ENCODE measurements around the gene KIF3A.
A peak's percentile ranks its signal among the peaks of the same experiment; 100 is the strongest.

Gene KIF3A

GRCh38 chr5:132655821-132656773 lies 81.2 kb downstream of the KIF3A start:
- peak; percentile 71 for ATAC-seq

GRCh38 chr5:132653716-132654115 lies 83.6 kb downstream of the KIF3A start:
- no peak for TF ChIP-seq ZNF565 (CRISPR knock-in tag; conservative IDR thresholded peaks at IDR 0.05; ENCODE audit: low read depth)
- no peak for TF ChIP-seq BACH2 (CRISPR knock-in tag; IDR thresholded peaks at IDR 0.05; ENCODE audit: borderline replicate concordance)
- TF ChIP-seq ZNF8 (CRISPR knock-in tag; IDR thresholded peaks at IDR 0.05) = no peak
- TF ChIP-seq CSDC2 (CRISPR knock-in tag; IDR thresholded peaks at IDR 0.05) = no peak
- no peak for TF ChIP-seq CSRNP3 (CRISPR knock-in tag; IDR thresholded peaks at IDR 0.05)
- TF ChIP-seq CREB5 (CRISPR knock-in tag; IDR thresholded peaks at IDR 0.05; ENCODE audit: low read depth) = no peak
- TF ChIP-seq PATZ1 (CRISPR knock-in tag; IDR thresholded peaks at IDR 0.05; ENCODE audit: borderline replicate concordance) = no peak
- TF ChIP-seq ZFP3 (CRISPR knock-in tag; IDR thresholded peaks at IDR 0.05) = no peak
- no peak for TF ChIP-seq SNAI2 (CRISPR knock-in tag; IDR thresholded peaks at IDR 0.05)
- TF ChIP-seq ARNTL (CRISPR knock-in tag; IDR thresholded peaks at IDR 0.05; ENCODE audit: borderline replicate concordance, low read depth) = no peak
- no peak for TF ChIP-seq TOX (CRISPR knock-in tag; IDR thresholded peaks at IDR 0.05; ENCODE audit: borderline replicate concordance)
- TF ChIP-seq RARB (CRISPR knock-in tag; IDR thresholded peaks at IDR 0.05) = no peak
- no peak for TF ChIP-seq TSHZ2 (CRISPR knock-in tag; IDR thresholded peaks at IDR 0.05)
- no peak for TF ChIP-seq ISL1 (CRISPR knock-in tag; IDR thresholded peaks at IDR 0.05)
- no peak for TF ChIP-seq TCF4 (CRISPR knock-in tag; IDR thresholded peaks at IDR 0.05; ENCODE audit: borderline replicate concordance)
- TF ChIP-seq ESRRG (CRISPR knock-in tag; IDR thresholded peaks at IDR 0.05) = no peak
- no peak for TF ChIP-seq PPARA (CRISPR knock-in tag; IDR thresholded peaks at IDR 0.05; ENCODE audit: borderline replicate concordance)
- no peak for TF ChIP-seq POU6F1 (CRISPR knock-in tag; IDR thresholded peaks at IDR 0.05; ENCODE audit: borderline replicate concordance, low read depth)
- TF ChIP-seq ZNF70 (CRISPR knock-in tag; IDR thresholded peaks at IDR 0.05) = no peak
- no peak for ATAC-seq

More at GRCh38 chr5:132655821-132656773, 81.2 kb downstream of the KIF3A start:
- TF ChIP-seq TOX (CRISPR knock-in tag; IDR thresholded peaks at IDR 0.05; ENCODE audit: borderline replicate concordance) (no peak), ESRRG (CRISPR knock-in tag; IDR thresholded peaks at IDR 0.05) (no peak), GLIS3 (CRISPR knock-in tag; IDR thresholded peaks at IDR 0.05) (no peak), ZFP30 (CRISPR knock-in tag; IDR thresholded peaks at IDR 0.05) (no peak), SNAI2 (CRISPR knock-in tag; IDR thresholded peaks at IDR 0.05) (no peak), OSR1 (CRISPR knock-in tag; IDR thresholded peaks at IDR 0.05) (no peak), ZFP3 (CRISPR knock-in tag; IDR thresholded peaks at IDR 0.05) (no peak), ZC3H10 (CRISPR knock-in tag; IDR thresholded peaks at IDR 0.05) (no peak), CSDC2 (CRISPR knock-in tag; IDR thresholded peaks at IDR 0.05) (no peak), ARNTL (CRISPR knock-in tag; IDR thresholded peaks at IDR 0.05; ENCODE audit: borderline replicate concordance, low read depth) (no peak), ZNF70 (CRISPR knock-in tag; IDR thresholded peaks at IDR 0.05) (no peak)

Measured in SK-N-SH treated with all-trans-retinoic acid at 6 μM for 48 hours (cell line).